GM12874 (cell line): ENCODE data around the gene PWWP2B.

ENCODE experiments used
- TF ChIP-seq, protein P1 (sequence below): IDR thresholded peaks from 2 replicates; pipeline ENCODE4 v1.5.1; 2011; ENCODE audit warnings: low read depth, mild to moderate bottlenecking, control low read depth, low read length, moderate library complexity; ENCODE audit not compliant: insufficient read depth

Gene PWWP2B

GRCh38 chr10:132397036-132397541 lies at the start of gene PWWP2B:
Gene PWWP2B, plus strand, starts transcription at chr10:132397200. Its CDS starts 27 bp downstream, at chr10:132397227.
- TF ChIP-seq, protein P1, sequence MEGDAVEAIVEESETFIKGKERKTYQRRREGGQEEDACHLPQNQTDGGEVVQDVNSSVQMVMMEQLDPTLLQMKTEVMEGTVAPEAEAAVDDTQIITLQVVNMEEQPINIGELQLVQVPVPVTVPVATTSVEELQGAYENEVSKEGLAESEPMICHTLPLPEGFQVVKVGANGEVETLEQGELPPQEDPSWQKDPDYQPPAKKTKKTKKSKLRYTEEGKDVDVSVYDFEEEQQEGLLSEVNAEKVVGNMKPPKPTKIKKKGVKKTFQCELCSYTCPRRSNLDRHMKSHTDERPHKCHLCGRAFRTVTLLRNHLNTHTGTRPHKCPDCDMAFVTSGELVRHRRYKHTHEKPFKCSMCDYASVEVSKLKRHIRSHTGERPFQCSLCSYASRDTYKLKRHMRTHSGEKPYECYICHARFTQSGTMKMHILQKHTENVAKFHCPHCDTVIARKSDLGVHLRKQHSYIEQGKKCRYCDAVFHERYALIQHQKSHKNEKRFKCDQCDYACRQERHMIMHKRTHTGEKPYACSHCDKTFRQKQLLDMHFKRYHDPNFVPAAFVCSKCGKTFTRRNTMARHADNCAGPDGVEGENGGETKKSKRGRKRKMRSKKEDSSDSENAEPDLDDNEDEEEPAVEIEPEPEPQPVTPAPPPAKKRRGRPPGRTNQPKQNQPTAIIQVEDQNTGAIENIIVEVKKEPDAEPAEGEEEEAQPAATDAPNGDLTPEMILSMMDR: no peak

GRCh38 chr10:132347211-132347930 lies 49.6 kb upstream of the PWWP2B start:
- TF ChIP-seq, protein P1: no peak

- TF ChIP-seq, protein P1: no peak
Measured at GRCh38 chr10:132347931-132348267, 49.1 kb upstream of the PWWP2B start.

GRCh38 chr10:132349766-132350165 lies 47.2 kb upstream of the PWWP2B start:
- TF ChIP-seq, protein P1: no peak

GRCh38 chr10:132350391-132350790 lies 46.6 kb upstream of the PWWP2B start:
- TF ChIP-seq, protein P1: no peak

- TF ChIP-seq, protein P1: no peak
Measured at GRCh38 chr10:132350946-132351345, 46.1 kb upstream of the PWWP2B start.

DNA sequence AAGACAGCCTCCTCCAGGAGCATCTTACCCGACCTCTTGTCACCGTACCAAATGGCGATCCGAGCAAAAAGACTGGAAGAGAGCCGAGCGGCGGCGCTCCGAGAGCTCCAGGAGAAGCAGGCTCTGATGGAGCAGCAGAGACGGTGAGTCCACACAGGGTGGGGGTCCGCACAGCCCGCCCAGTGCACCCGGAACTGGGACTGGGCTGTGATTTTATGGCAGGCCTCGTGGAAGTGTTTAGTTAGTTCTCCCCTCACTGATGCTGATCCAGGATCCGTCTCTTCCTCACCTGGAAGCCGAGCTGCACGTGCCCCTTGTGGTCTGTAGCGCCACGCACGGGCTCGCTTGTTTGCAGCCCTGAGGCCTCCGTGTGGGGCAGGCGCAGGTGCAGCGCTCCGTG lies 45.4 kb upstream of the PWWP2B start:
- TF ChIP-seq, protein P1: no peak
